ENCODE results near the gene SPHK2. TPM values are rescaled to one million over a fixed set of nuclear protein-coding genes. Genes with fewer than 3 reads are reported as not detected.

Gene SPHK2
- total and polyA plus RNA-seq, 2 experiments from 2014 or later: 7.2 to 9.9 TPM

- no peak overlapping the region for H3K27ac ChIP-seq
- H3F3A ChIP-seq (ENCODE audit: insufficient read depth): peaks cover 7% of the 10 kb centered on the region; the same call in 1 of the 2 replicates
- peak overlapping the region; percentile 93 for H2AFZ ChIP-seq
- TF ChIP-seq EZH2 (IDR thresholded peaks at IDR 0.05; ENCODE audit: insufficient read depth, poor library complexity, severe bottlenecking) (no peak), EZH2phosphoT487 (IDR thresholded peaks at IDR 0.05; ENCODE audit: insufficient read depth, low read depth) (no peak)
- H3K27me3 ChIP-seq (replicated peaks; ENCODE audit: insufficient read depth): no peaks in the 10 kb centered on the region
- no peaks in the 10 kb centered on the region for H3K36me3 ChIP-seq (ENCODE audit: low read depth)
- H3K4me3 ChIP-seq: peak overlapping the region; percentile 73; the same call in 1 of the 2 replicates
- WGBS, 2 experiments (ENCODE audit: low coverage in 1 of 2, low lambda C conversion rate in 2 of 2, missing lambda C conversion rate in 2 of 2): 4 to 6% methylated on average over 21 to 25 of the region's 25 CpGs
- H3K4me2 ChIP-seq (ENCODE audit: unreplicated experiment): peak overlapping the region; percentile 96
- no peak overlapping the region for H3K9ac ChIP-seq
- peak; percentile 81 for DNase-seq
- 0 out of 2 replicates have a peak, but pooled peaks cover 17% of the 10 kb centered on the region for H3K4me1 ChIP-seq (ENCODE audit: insufficient read depth)
- in situ Hi-C loops (cut with MboI): no loop called here
- H3K9me3 ChIP-seq (ENCODE audit: low read depth): no peaks in the 10 kb centered on the region
- no peaks in the 10 kb centered on the region for H3K79me2 ChIP-seq (ENCODE audit: insufficient read depth)
- no peaks in the 10 kb centered on the region for H4K20me1 ChIP-seq (ENCODE audit: insufficient read depth)
- no peaks in the 10 kb centered on the region for H3K9me2 ChIP-seq (ENCODE audit: insufficient read depth)
Measured at GRCh38 chr19:48644839-48645619, 25.7 kb downstream of the SPHK2 start.

- peak overlapping the region; percentile 96 for H3K4me2 ChIP-seq (ENCODE audit: unreplicated experiment)
- DNase-seq: no peak
- 1 to 5% methylated on average over 4 to 6 of the region's 6 CpGs for WGBS, 2 experiments (ENCODE audit: low coverage in 1 of 2, low lambda C conversion rate in 2 of 2, missing lambda C conversion rate in 2 of 2)
- TF ChIP-seq EZH2phosphoT487 (IDR thresholded peaks at IDR 0.05; ENCODE audit: insufficient read depth, low read depth): no peak
- TF ChIP-seq EZH2 (IDR thresholded peaks at IDR 0.05; ENCODE audit: insufficient read depth, poor library complexity, severe bottlenecking): no peak
- no peaks in the 10 kb centered on the region for H3K79me2 ChIP-seq (ENCODE audit: insufficient read depth)
- in situ Hi-C loops (cut with MboI): no loop called here
- H4K20me1 ChIP-seq (ENCODE audit: insufficient read depth): no peaks in the 10 kb centered on the region
- no peaks in the 10 kb centered on the region for H3K9me3 ChIP-seq (ENCODE audit: low read depth)
- no peaks in the 10 kb centered on the region for H3K9me2 ChIP-seq (ENCODE audit: insufficient read depth)
- H3K4me1 ChIP-seq (ENCODE audit: insufficient read depth): 0 out of 2 replicates have a peak, but pooled peaks cover 17% of the 10 kb centered on the region
- H3K4me3 ChIP-seq: peak overlapping the region; percentile 73
- no peaks in the 10 kb centered on the region for H3K27me3 ChIP-seq (replicated peaks; ENCODE audit: insufficient read depth)
- H3K9ac ChIP-seq: peak overlapping the region; percentile 27; the same call in 1 of the 2 replicates
- no peaks in the 10 kb centered on the region for H3K36me3 ChIP-seq (ENCODE audit: low read depth)
- peaks cover 7% of the 10 kb centered on the region; the same call in 1 of the 2 replicates for H3F3A ChIP-seq (ENCODE audit: insufficient read depth)
- H3K27ac ChIP-seq: no peak overlapping the region
- H2AFZ ChIP-seq: peak overlapping the region; percentile 93
Measured at GRCh38 chr19:48645620-48646000, 26.3 kb downstream of the SPHK2 start.

- TF ChIP-seq EZH2 (IDR thresholded peaks at IDR 0.05; ENCODE audit: insufficient read depth, poor library complexity, severe bottlenecking) (no peak), EZH2phosphoT487 (IDR thresholded peaks at IDR 0.05; ENCODE audit: insufficient read depth, low read depth) (no peak)
- Histone ChIP-seq H3K4me1 (ENCODE audit: insufficient read depth) (0 out of 2 replicates have a peak, but pooled peaks cover 17% of the 10 kb centered on the region), H3K27me3 (replicated peaks; ENCODE audit: insufficient read depth) (no peaks in the 10 kb centered on the region), H2AFZ (peak within 1 kb of the TSS; percentile 93), H3F3A (ENCODE audit: insufficient read depth) (peaks cover 7% of the 10 kb centered on the region; the same call in 1 of the 2 replicates), H3K9ac (peak within 1 kb of the TSS; percentile 27), H3K9me2 (ENCODE audit: insufficient read depth) (no peaks in the 10 kb centered on the region), H3K4me2 (ENCODE audit: unreplicated experiment) (peak within 1 kb of the TSS; percentile 96), H4K20me1 (ENCODE audit: insufficient read depth) (no peaks in the 10 kb centered on the region), H3K79me2 (ENCODE audit: insufficient read depth) (no peaks in the 10 kb centered on the region), H3K27ac (no peak within 1 kb of the TSS), H3K4me3 (peak within 1 kb of the TSS; percentile 73), H3K9me3 (ENCODE audit: low read depth) (no peaks in the 10 kb centered on the region), H3K36me3 (ENCODE audit: low read depth) (no peaks in the 10 kb centered on the region)
- WGBS, 2 experiments (ENCODE audit: low coverage in 1 of 2, low lambda C conversion rate in 2 of 2, missing lambda C conversion rate in 2 of 2): 1 to 4% methylated on average over 13 to 33 of the region's 33 CpGs
- DNase-seq: peak; percentile 87
- in situ Hi-C loops (cut with MboI): no loop called here
Measured at GRCh38 chr19:48646001-48646721, 26.9 kb downstream of the SPHK2 start, which contains the start of gene CA11. TSS of gene CA11 (minus strand) at chr19:48646187. CDS start at chr19:48645632, 555 bp downstream.

- Histone ChIP-seq H3K9me3 (ENCODE audit: low read depth) (no peaks in the 10 kb centered on the region), H3K4me1 (ENCODE audit: insufficient read depth) (0 out of 2 replicates have a peak, but pooled peaks cover 17% of the 10 kb centered on the region), H3K36me3 (ENCODE audit: low read depth) (no peaks in the 10 kb centered on the region), H3K9me2 (ENCODE audit: insufficient read depth) (no peaks in the 10 kb centered on the region), H3K9ac (no peak overlapping the region), H3K79me2 (ENCODE audit: insufficient read depth) (no peaks in the 10 kb centered on the region), H3K4me3 (peak overlapping the region; percentile 73), H3K27ac (no peak overlapping the region), H3K27me3 (replicated peaks; ENCODE audit: insufficient read depth) (no peaks in the 10 kb centered on the region), H2AFZ (peak overlapping the region; percentile 93), H4K20me1 (ENCODE audit: insufficient read depth) (no peaks in the 10 kb centered on the region), H3F3A (ENCODE audit: insufficient read depth) (peaks cover 7% of the 10 kb centered on the region; the same call in 1 of the 2 replicates), H3K4me2 (ENCODE audit: unreplicated experiment) (peak overlapping the region; percentile 96)
- DNase-seq: no peak
- WGBS, 2 experiments (ENCODE audit: low coverage in 1 of 2, low lambda C conversion rate in 2 of 2, missing lambda C conversion rate in 2 of 2): 11 to 60% methylated on average over 2 to 10 of the region's 10 CpGs
- no peak for TF ChIP-seq EZH2 (IDR thresholded peaks at IDR 0.05; ENCODE audit: insufficient read depth, poor library complexity, severe bottlenecking)
- no peak for TF ChIP-seq EZH2phosphoT487 (IDR thresholded peaks at IDR 0.05; ENCODE audit: insufficient read depth, low read depth)
- in situ Hi-C loops (cut with MboI): no loop called here
Measured at GRCh38 chr19:48646722-48647216, 27.5 kb downstream of the SPHK2 start.

Data from GM23248 (cell line).